Type B pancreatic cell (in vitro differentiated cells): ENCODE data around the gene TENM4. TPM values are rescaled to one million over a fixed set of nuclear protein-coding genes. Genes with fewer than 3 reads are reported as not detected.

ENCODE experiments used
- DNase-seq: peaks from one replicate; pipeline ENCODE4 v3.0.0; 2021; ENCODE audit warnings: mixed read lengths; ENCODE audit not compliant: unreplicated experiment; ENCODE audit errors: extremely low spot score
- H3K27ac Mint-ChIP-seq: 2 replicates; pipeline ENCODE4 v1.8.0; 2021; ENCODE audit warnings: mild to moderate bottlenecking, mixed read lengths
- H3K27me3 Mint-ChIP-seq: 2 replicates; pipeline ENCODE4 v1.8.0; 2021; ENCODE audit warnings: mixed read lengths
- H3K36me3 Mint-ChIP-seq: 2 replicates; pipeline ENCODE4 v1.8.0; 2021; ENCODE audit warnings: mixed read lengths
- H3K4me1 Mint-ChIP-seq: one replicate; pipeline ENCODE4 v1.8.0; 2021; ENCODE audit warnings: mixed read lengths; ENCODE audit not compliant: unreplicated experiment
- H3K4me3 Mint-ChIP-seq: 2 replicates; pipeline ENCODE4 v1.8.0; 2021; ENCODE audit warnings: mild to moderate bottlenecking, mixed read lengths
- H3K9me3 Mint-ChIP-seq: 2 replicates; pipeline ENCODE4 v1.8.0; 2021; ENCODE audit warnings: mixed read lengths
- CTCF ChIP-seq: fragments of 200-600 bp; sonication (generic); conservative IDR thresholded peaks from 2 replicates; pipeline ENCODE4 v1.5.0; 2021; ENCODE audit warnings: antibody characterized with exemption, mild to moderate bottlenecking
- total RNA-seq: library from RNA; stranded (reverse); gene quantifications from 2 replicates; pipeline ENCODE4 v1.2.1, GENCODE V29; 2021; ENCODE audit warnings: low replicate concordance

Gene TENM4
- total RNA-seq, 1 donor from 2014 or later, result 156 TPM

GRCh38 chr11:79397252-79397651 is 43.6 kb downstream of the TENM4 start:
- Mint-ChIP-seq H3K27me3 (peaks cover 6% of the 10 kb centered on the region), H3K36me3 (peaks cover 5% of the 10 kb centered on the region), H3K27ac (no peak overlapping the region), H3K9me3 (peaks cover 8% of the 10 kb centered on the region), H3K4me1 (peaks cover 26% of the 10 kb centered on the region), H3K4me3 (no peak overlapping the region)
- no peak for DNase-seq
- no peak for TF ChIP-seq CTCF

DNA sequence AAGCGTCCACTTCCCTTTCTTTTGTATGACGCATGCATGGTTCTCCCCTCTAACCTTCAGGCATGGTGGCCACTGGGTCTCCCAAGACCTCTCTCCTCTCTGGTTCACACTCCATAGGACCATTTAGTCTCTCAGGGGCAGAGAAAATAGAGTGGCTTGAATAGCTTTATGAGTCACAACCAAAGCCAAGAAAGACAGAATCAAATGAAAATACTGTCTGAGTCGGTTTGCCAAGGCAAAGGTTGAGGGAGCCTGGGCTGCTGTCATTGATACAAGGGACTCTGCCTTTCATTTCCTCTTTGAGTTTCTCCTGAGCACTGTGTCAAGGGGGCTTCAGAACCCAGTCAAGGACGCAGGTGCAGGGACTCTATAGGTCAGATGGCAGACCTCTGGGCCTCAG is 44.2 kb downstream of the TENM4 start:
- Mint-ChIP-seq H3K4me3 (no peak overlapping the region), H3K27ac (no peak overlapping the region)
- no peak for TF ChIP-seq CTCF

GRCh38 chr11:79396001-79396400 is 44.8 kb downstream of the TENM4 start:
- no peak for TF ChIP-seq CTCF
- no peak overlapping the region for H3K4me3 Mint-ChIP-seq
- no peak overlapping the region for H3K27ac Mint-ChIP-seq
- DNase-seq, result no peak
- peaks cover 31% of the 10 kb centered on the region for H3K4me1 Mint-ChIP-seq
- no peaks in the 10 kb centered on the region for H3K9me3 Mint-ChIP-seq
- peaks cover 5% of the 10 kb centered on the region for H3K36me3 Mint-ChIP-seq
- H3K27me3 Mint-ChIP-seq, result peaks cover 6% of the 10 kb centered on the region

More for the DNA sequence above, 44.2 kb downstream of the TENM4 start:
- H3K36me3 Mint-ChIP-seq, result peaks cover 5% of the 10 kb centered on the region
- H3K27me3 Mint-ChIP-seq, result peaks cover 6% of the 10 kb centered on the region
- DNase-seq, result no peak
- peaks cover 31% of the 10 kb centered on the region for H3K4me1 Mint-ChIP-seq
- peaks cover 6% of the 10 kb centered on the region for H3K9me3 Mint-ChIP-seq

- H3K4me1 Mint-ChIP-seq, result peaks cover 31% of the 10 kb centered on the region
- H3K36me3 Mint-ChIP-seq, result peaks cover 12% of the 10 kb centered on the region
- peak; percentile 32 for TF ChIP-seq CTCF
- H3K27ac Mint-ChIP-seq, result peak overlapping the region; percentile 82
- H3K4me3 Mint-ChIP-seq, result peak overlapping the region; percentile 29
- H3K27me3 Mint-ChIP-seq, result peaks cover 6% of the 10 kb centered on the region
- no peaks in the 10 kb centered on the region for H3K9me3 Mint-ChIP-seq
- no peak for DNase-seq
These were observed 47.3 kb downstream of the TENM4 start for GRCh38 chr11:79393362-79394043.

- peaks cover 12% of the 10 kb centered on the region for H3K36me3 Mint-ChIP-seq
- peaks cover 31% of the 10 kb centered on the region for H3K4me1 Mint-ChIP-seq
- no peak overlapping the region for H3K4me3 Mint-ChIP-seq
- no peak for TF ChIP-seq CTCF
- peaks cover 6% of the 10 kb centered on the region for H3K27me3 Mint-ChIP-seq
- no peak for DNase-seq
- H3K9me3 Mint-ChIP-seq, result no peaks in the 10 kb centered on the region
- no peak overlapping the region for H3K27ac Mint-ChIP-seq
These were observed 48.7 kb downstream of the TENM4 start for GRCh38 chr11:79392161-79392560.
